Adrenal gland (tissue), 12 donors: ENCODE data around the gene DAB2IP. TPM values are rescaled to one million over a fixed set of nuclear protein-coding genes. Genes with fewer than 3 reads are reported as not detected.
A peak's percentile ranks its signal among the peaks of the same experiment; 100 is the strongest.

ENCODE experiments used
- DNase-seq, 7 donors: peaks; one replicate each; pipeline ENCODE4 v3.0.0-alpha.2; 2019 to 2020
- H3K27ac ChIP-seq, 5 donors: fragments of 200-600 bp; sonication (generic) in 4 of 5; 1 replicate in 3 of 5; 2 replicates in 2 of 5; pipeline versions ENCODE4 v1.5.1 to v1.8.0; 2016 to 2020; ENCODE audit warnings: mild to moderate bottlenecking in 1 of 5
- H3K27me3 ChIP-seq: fragments of 200-600 bp; 2 replicates; pipeline ENCODE4 v1.8.0; 2021
- H3K36me3 ChIP-seq, 2 donors: fragments of 200-600 bp; replicated peaks in 1 of 2; 1 replicate in 1 of 2; 2 replicates in 1 of 2; pipeline versions ENCODE4 v1.5.1 to v1.8.0; 2018 to 2022
- H3K4me1 ChIP-seq, 2 donors: fragments of 200-600 bp; replicated peaks in 1 of 2; 1 replicate in 1 of 2; 2 replicates in 1 of 2; pipeline versions ENCODE4 v1.5.1 to v1.8.0; 2018 to 2021
- H3K4me3 ChIP-seq, 4 donors: fragments of 200-600 bp; sonication (generic) in 3 of 4; one replicate each; pipeline ENCODE4 v1.5.1; 2016 to 2018
- H3K9me3 ChIP-seq, 3 donors: fragments of 200-600 bp; sonication (generic) in 1 of 3; replicated peaks in 1 of 3; 1 replicate in 2 of 3; 2 replicates in 1 of 3; pipeline versions ENCODE4 v1.5.1 to v1.8.0; 2016 to 2021
- POLR2A ChIP-seq, 2 donors: fragments of 450-650 bp; IDR thresholded peaks; one replicate each; pipeline ENCODE4 v1.6.1; 2017; ENCODE audit warnings: antibody characterized with exemption in 2 of 2, mild to moderate bottlenecking in 2 of 2, moderate library complexity in 1 of 2
- WGBS, 4 donors: extraction: QIAGEN DNeasy Blood & Tissue Kit in 2 of 4; methylation state at CpG; one replicate each; pipeline versions ENCODE4 v1.1.5 to v1.1.7; 2013 to 2017; 5-methylcytosine and 5-hydroxymethylcytosine counted together
- intact Hi-C, 2 donors: fragments of 100-400 bp; cut with DNase I; formaldehyde crosslinking; loops; one replicate each; pipeline versions ENCODE4 v1.14.1 to v1.15.0; 2022 to 2023
- polyA plus RNA-seq, 3 donors: library from polyadenylated mRNA; stranded (reverse); fragments of 200-250 nt in 2 of 3; fragments of 350-450 nt in 1 of 3; fragmentation: Illumina TruSeq in 1 of 3; extraction: RNeasy Lipid Tissue Mini Kit (QIAGEN cat#74804) in 1 of 3; gene quantifications; one replicate each; pipeline ENCODE4 v1.2.3, GENCODE V29; 2013 to 2014
- total RNA-seq, 9 donors: library from RNA; depleted of rRNA in 4 of 9; stranded (reverse); fragments of >200 nt in 4 of 9; fragments of 120-200 nt in 1 of 9; fragmentation: NEBNext Ultra II Directional in 1 of 9; extraction: Animal tissue kit (Norgen Biotek cat#: 25700) in 1 of 9; gene quantifications; one replicate each; pipeline versions ENCODE4 v1.1.0 to v1.2.4, GENCODE V29; 2013 to 2023
- TF ChIP-seq, protein P1 (sequence below), 6 experiments: fragments of 450-650 bp in 4 of 6; fragments of 200-600 bp in 2 of 6; sonication (generic) in 1 of 6; IDR thresholded peaks; 1 replicate in 5 of 6; 2 replicates in 1 of 6; pipeline versions ENCODE4 v1.5.1 to v1.8.0; 2016 to 2021; ENCODE audit warnings: antibody characterized with exemption in 6 of 6, mild to moderate bottlenecking in 2 of 6, moderate library complexity in 1 of 6
- donor health status: healthy with polysubstance abuse.
- donor health status: Bipolar disorder and iron deficiency.
- donor health status: DM: yes; HTN: yes; CAD: no.
- donor health status: DM: no; HTN: no; CAD: no.
- donor health status: DM: no; HTN: no; CAD: no.
- donor health status: DM: yes; HTN: yes; CAD: no.

The DAB2IP gene
- total and polyA plus RNA-seq, 12 donors, result 12.0 to 52.2 (median 43.9) TPM

DNA sequence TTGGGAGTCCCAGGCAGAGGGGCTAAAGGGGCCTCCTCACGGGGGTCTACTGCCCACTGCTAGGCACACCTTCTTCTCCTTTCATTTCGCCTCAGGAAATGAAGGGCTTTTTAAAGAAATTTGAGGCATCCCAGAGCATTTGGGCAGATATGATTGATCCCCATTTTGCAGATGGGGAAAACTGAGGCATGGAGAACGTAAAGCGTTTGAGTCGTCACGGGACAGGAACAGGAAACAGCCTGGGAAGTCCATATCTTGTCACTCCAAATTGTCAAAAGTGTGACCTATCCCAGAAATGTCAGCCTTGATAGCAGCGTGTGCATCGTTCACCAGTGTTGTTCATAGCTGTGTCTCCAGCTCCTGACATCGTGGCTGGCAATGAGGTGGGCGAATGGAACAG lies 98.2 kb downstream of the DAB2IP start:
- no peak for TF ChIP-seq POLR2A (IDR thresholded peaks at IDR 0.05)
- TF ChIP-seq, protein P1, sequence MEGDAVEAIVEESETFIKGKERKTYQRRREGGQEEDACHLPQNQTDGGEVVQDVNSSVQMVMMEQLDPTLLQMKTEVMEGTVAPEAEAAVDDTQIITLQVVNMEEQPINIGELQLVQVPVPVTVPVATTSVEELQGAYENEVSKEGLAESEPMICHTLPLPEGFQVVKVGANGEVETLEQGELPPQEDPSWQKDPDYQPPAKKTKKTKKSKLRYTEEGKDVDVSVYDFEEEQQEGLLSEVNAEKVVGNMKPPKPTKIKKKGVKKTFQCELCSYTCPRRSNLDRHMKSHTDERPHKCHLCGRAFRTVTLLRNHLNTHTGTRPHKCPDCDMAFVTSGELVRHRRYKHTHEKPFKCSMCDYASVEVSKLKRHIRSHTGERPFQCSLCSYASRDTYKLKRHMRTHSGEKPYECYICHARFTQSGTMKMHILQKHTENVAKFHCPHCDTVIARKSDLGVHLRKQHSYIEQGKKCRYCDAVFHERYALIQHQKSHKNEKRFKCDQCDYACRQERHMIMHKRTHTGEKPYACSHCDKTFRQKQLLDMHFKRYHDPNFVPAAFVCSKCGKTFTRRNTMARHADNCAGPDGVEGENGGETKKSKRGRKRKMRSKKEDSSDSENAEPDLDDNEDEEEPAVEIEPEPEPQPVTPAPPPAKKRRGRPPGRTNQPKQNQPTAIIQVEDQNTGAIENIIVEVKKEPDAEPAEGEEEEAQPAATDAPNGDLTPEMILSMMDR (IDR thresholded peaks at IDR 0.05), result no peak
- peak overlapping the region in 4 of 5 donors; percentile 73 to 88 (median 80) for H3K27ac ChIP-seq
- no peak overlapping the region for H3K4me3 ChIP-seq
- H3K9me3 ChIP-seq, result no peaks in the 10 kb centered on the region
- intact Hi-C loops, result loop anchor here in 1 of 2 donors (5.0 kb wide), 1 partner anchor 248 kb away; no protein-coding TSS in a partner anchor
- no peak for DNase-seq
- no peaks in the 10 kb centered on the region for H3K36me3 ChIP-seq
- WGBS, 4 donors, result 86 to 92% (median 88%) methylated on average over 10 of the region's 10 CpGs
- no peaks in the 10 kb centered on the region for H3K27me3 ChIP-seq
- peaks cover 84 to 85% of the 10 kb centered on the region in 2 donors for H3K4me1 ChIP-seq

GRCh38 chr9:121750259-121750714 lies 98.9 kb downstream of the DAB2IP start:
- intact Hi-C loops, result no loop called here

GRCh38 chr9:121750715-121751623 lies 99.5 kb downstream of the DAB2IP start:
- intact Hi-C loops, result no loop called here
- no peaks in the 10 kb centered on the region for H3K27me3 ChIP-seq
- WGBS, 4 donors, result 66 to 77% (median 74%) methylated on average over 15 to 17 of the region's 17 CpGs
- no peaks in the 10 kb centered on the region for H3K36me3 ChIP-seq
- peak overlapping the region in 4 of 5 donors; percentile 43 to 88 (median 72) for H3K27ac ChIP-seq
- no peak for TF ChIP-seq POLR2A (IDR thresholded peaks at IDR 0.05)
- TF ChIP-seq, protein P1 (IDR thresholded peaks at IDR 0.05), result no peak
- no peak overlapping the region for H3K4me3 ChIP-seq
- H3K4me1 ChIP-seq, result peaks cover 72 to 84% of the 10 kb centered on the region in 2 donors
- DNase-seq, result peak in 1 of 7 donors; percentile 53
- no peaks in the 10 kb centered on the region for H3K9me3 ChIP-seq

More at GRCh38 chr9:121750259-121750714, 98.9 kb downstream of the DAB2IP start:
- TF ChIP-seq POLR2A (IDR thresholded peaks at IDR 0.05), result no peak
- TF ChIP-seq, protein P1 (IDR thresholded peaks at IDR 0.05), result no peak
- 77 to 81% (median 80%) methylated on average over 10 to 11 of the region's 11 CpGs for WGBS, 4 donors
- H3K4me3 ChIP-seq, result no peak overlapping the region
- no peaks in the 10 kb centered on the region for H3K9me3 ChIP-seq
- no peaks in the 10 kb centered on the region for H3K27me3 ChIP-seq
- no peaks in the 10 kb centered on the region for H3K36me3 ChIP-seq
- H3K4me1 ChIP-seq, result peaks cover 77 to 82% of the 10 kb centered on the region in 2 donors
- peak overlapping the region in 4 of 5 donors; percentile 43 to 88 (median 72) for H3K27ac ChIP-seq
- no peak for DNase-seq

GRCh38 chr9:121751686-121752445 lies 100.4 kb downstream of the DAB2IP start:
- WGBS, 4 donors, result 54 to 73% (median 61%) methylated on average over 6 to 13 of the region's 13 CpGs
- peaks cover 63 to 83% of the 10 kb centered on the region in 2 donors for H3K4me1 ChIP-seq
- intact Hi-C loops, result no loop called here

More at GRCh38 chr9:121751686-121752445, 100.4 kb downstream of the DAB2IP start:
- TF ChIP-seq, protein P1 (IDR thresholded peaks at IDR 0.05), result no peak
- TF ChIP-seq POLR2A (IDR thresholded peaks at IDR 0.05), result no peak
- Histone ChIP-seq H3K9me3 (no peaks in the 10 kb centered on the region), H3K4me3 (no peak overlapping the region), H3K27me3 (no peaks in the 10 kb centered on the region), H3K27ac (peak overlapping the region in 4 of 5 donors; percentile 43 to 88 (median 72)), H3K36me3 (no peaks in the 10 kb centered on the region)
- peak in 6 of 7 donors; percentile 57 to 83 (median 65) for DNase-seq
